GM15510 (cell line): ENCODE data around the gene JADE1.

Experiments used
- POLR2A ChIP-seq: IDR thresholded peaks from 3 replicates; pipeline ENCODE4 v1.6.1; 2011; ENCODE audit warnings: borderline replicate concordance; ENCODE audit not compliant: insufficient read length; ENCODE audit errors: extremely low read depth

JADE1 gene

GRCh38 chr4:128823025-128823661 is 13.6 kb downstream of the JADE1 start:
- TF ChIP-seq POLR2A: no peak

- no peak for TF ChIP-seq POLR2A
These were observed 15.7 kb downstream of the JADE1 start for GRCh38 chr4:128825226-128825625.

- no peak for TF ChIP-seq POLR2A
These were observed 17.8 kb downstream of the JADE1 start for GRCh38 chr4:128827296-128827695.

- no peak for TF ChIP-seq POLR2A
These were observed 21.5 kb downstream of the JADE1 start for GRCh38 chr4:128830906-128831503.

GRCh38 chr4:128831531-128832242 is 22.2 kb downstream of the JADE1 start:
- no peak for TF ChIP-seq POLR2A

- no peak for TF ChIP-seq POLR2A
These were observed 22.7 kb downstream of the JADE1 start for GRCh38 chr4:128832243-128832625.

GRCh38 chr4:128835498-128836222 is 26.2 kb downstream of the JADE1 start:
- no peak for TF ChIP-seq POLR2A

GRCh38 chr4:128837198-128837597 is 27.7 kb downstream of the JADE1 start:
- no peak for TF ChIP-seq POLR2A

- TF ChIP-seq POLR2A: no peak
These were observed 28.2 kb downstream of the JADE1 start for GRCh38 chr4:128837679-128838078.

GRCh38 chr4:128840711-128841318 is 31.3 kb downstream of the JADE1 start:
- no peak for TF ChIP-seq POLR2A

- TF ChIP-seq POLR2A: no peak
These were observed 31.9 kb downstream of the JADE1 start for GRCh38 chr4:128841402-128841801.

- TF ChIP-seq POLR2A: no peak
These were observed 35.4 kb downstream of the JADE1 start for GRCh38 chr4:128844931-128845330.

GRCh38 chr4:128846063-128846462 is 36.6 kb downstream of the JADE1 start:
- TF ChIP-seq POLR2A: no peak

GRCh38 chr4:128847082-128847724 is 37.7 kb downstream of the JADE1 start:
- no peak for TF ChIP-seq POLR2A
